OCI-M2 (cell line): ENCODE results near the gene ORC4.

Experiments
- DNase-seq: peaks from one replicate; lab custom pipeline; 2025; ENCODE audit not compliant: unreplicated experiment; lab: John Stamatoyannopoulos, UW

The ORC4 gene

DNA sequence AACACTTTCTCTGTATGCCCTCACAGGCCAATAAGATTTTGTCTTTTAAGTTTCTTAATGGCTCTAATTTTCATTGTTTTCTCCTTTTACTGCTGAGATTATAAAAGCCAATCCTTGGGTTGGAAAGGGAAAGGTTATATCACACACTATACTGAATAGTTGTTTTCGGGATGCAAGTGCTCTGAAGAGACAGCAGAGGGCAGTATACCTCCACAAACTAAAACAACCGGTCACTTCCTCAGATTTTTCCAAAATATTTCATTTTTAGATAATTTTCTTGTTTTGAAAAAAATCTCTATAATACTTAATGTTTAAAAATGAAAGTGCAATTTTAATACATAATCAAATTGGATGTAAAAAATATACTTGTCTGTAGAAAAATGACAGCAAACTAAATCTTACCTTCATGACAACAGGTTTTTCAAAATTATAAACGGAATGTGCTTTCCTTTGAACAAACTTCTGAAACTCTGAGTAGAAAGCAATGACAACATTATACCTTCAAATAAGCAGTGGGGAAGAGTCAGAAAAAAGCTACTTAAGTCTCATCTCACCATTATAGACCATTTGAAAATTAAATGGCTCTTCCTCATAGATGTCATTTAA lies 82.7 kb downstream of the ORC4 start:
- no peak for DNase-seq

DNA sequence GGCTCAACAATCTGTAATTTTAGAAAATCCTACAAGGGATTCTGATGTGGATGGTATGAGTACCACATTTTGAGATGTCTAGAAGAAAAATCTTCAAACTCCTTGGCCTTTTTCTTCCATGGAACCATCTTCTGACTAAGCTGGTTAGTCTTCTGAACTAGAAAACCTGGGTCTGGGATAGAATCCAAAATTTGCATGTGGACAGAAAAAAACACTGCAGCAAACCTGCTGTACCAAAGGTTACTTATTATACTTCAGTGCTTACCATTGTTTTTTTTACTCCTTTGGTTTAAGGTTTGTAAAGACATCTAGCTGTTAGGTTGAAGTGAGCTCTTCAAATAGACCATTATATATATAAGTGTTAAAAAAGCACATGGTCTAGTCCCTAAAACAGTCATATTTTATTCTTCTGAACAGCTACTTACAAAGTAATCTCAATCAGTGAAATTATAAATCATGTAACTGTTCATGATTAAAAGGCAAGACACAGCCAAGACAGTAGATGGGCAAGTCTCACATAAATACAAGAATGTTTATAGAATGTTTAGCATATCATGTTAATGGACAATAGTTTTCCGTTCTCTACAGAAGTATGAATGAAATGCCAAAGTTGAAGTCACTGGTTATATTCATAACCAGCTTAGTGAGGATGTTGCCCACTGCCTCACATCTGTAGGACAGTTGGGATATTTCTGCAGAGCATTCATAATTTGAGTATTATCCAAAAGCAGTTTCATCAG lies 85.5 kb downstream of the ORC4 start:
- no peak for DNase-seq

DNA sequence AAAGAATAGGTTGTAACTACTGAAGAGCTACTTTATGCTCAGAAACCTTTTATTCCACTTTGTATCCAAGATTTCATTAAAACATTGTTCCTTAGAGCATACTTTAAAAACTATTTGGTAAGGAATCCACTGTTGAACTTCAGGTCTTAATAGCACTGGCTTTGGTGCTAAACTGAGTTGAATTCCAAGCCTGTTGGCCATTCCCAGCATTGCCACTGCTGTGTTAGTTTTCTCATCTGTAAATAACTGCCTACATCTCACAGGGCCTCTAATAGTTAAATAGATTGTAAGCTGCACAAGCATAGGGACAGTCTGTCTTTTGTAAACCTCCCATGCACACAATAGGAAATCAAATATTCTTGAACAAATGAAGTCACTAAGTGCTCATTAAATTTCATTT lies 86.6 kb downstream of the ORC4 start:
- DNase-seq, result no peak

DNA sequence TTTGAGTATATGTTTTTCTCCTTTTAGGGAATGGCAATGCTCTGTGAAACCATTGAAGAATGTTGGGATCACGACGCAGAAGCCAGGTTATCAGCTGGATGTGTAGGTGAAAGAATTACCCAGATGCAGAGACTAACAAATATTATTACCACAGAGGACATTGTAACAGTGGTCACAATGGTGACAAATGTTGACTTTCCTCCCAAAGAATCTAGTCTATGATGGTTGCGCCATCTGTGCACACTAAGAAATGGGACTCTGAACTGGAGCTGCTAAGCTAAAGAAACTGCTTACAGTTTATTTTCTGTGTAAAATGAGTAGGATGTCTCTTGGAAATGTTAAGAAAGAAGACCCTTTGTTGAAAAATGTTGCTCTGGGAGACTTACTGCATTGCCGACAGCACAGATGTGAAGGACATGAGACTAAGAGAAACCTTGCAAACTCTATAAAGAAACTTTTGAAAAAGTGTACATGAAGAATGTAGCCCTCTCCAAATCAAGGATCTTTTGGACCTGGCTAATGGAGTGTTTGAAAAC lies 93.4 kb downstream of the ORC4 start:
- DNase-seq, result no peak

DNA sequence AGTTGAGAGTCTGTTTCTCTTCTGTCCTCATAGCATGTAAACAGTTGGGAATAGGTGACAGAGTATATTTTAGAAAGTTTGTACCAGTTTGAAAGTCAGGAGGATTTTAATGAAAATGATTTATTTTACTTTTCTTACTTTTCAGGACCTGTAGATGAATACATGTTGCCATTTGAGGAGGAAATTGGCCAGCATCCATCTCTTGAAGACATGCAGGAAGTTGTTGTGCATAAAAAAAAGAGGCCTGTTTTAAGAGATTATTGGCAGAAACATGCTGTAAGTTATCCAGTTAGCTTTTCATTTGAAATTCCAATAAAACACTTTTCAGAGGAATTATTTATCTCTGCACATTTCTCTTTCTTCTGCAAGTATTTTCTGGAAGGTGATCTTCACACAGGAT lies 94.7 kb downstream of the ORC4 start:
- DNase-seq, result no peak

DNA sequence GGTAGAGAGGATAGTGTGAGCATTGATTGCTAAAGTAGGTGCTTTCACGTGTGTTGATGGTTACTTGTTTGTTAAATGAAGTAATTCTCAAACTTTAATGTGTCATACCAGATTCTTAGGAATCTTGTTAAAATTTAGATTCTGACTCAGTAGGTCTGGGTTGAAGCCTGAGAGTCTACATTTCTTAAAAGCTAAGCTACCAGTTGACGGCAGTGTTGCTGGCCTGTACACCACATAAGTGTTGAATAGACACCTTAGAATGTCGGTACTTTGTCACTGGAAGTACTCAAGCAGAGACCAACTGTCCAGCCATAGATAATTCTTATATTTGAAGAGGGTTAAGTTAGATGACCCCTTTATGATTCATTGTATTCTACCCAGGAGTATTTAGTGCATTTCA lies 95.9 kb downstream of the ORC4 start:
- DNase-seq, result no peak

DNA sequence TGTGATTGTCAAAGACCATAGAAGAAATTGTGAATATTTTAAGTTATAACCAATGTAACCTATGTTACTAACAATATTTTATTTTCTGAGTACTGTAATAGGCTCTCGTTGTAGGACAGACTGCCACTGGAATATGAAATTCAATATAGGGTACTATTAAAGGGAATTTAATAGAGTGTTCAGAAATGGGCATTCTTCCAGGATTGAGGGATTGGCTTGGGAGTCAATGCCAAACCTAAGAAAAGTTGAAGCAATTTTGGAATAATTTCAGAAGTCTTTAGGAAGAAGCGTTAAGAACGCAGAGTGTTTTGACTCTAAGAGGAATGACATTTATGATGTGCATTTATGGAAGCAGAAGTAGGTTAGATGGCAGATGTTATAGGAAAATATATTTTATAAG lies 96.7 kb downstream of the ORC4 start:
- DNase-seq, result no peak

DNA sequence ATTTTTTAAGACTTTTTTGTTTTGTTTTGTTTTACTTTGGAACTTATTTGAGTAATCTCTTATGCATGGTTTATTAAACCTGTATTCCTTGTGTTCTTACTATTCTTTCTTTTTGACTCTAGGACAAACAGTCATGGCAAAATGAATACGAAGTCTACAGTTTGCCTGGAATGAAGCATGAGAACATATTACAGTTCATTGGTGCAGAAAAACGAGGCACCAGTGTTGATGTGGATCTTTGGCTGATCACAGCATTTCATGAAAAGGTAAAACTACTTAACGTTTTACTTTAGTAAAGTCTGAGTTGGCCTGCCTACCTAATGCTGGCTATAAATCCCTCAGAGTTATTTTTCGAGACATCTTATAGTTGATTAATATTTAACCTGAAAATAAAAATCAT lies 103.4 kb downstream of the ORC4 start:
- no peak for DNase-seq

DNA sequence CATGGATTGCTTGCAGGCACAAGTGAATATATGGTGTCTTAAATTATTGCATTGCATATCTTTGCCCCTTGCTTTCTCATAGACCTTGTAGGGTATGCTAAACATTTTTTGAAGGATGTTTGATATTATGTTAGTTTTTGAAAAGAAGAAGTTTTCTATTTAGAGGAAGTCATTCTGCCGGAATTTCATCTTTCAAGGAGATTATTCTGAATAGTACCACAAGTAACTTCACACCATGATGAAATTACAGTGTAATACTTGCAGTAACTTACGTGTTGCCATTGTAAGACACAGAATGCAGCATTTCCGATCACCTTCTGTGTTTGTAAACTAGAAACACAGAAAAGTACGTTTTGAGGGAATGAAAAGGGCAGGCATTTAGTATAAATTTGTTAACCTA lies 103.8 kb downstream of the ORC4 start:
- no peak for DNase-seq

DNA sequence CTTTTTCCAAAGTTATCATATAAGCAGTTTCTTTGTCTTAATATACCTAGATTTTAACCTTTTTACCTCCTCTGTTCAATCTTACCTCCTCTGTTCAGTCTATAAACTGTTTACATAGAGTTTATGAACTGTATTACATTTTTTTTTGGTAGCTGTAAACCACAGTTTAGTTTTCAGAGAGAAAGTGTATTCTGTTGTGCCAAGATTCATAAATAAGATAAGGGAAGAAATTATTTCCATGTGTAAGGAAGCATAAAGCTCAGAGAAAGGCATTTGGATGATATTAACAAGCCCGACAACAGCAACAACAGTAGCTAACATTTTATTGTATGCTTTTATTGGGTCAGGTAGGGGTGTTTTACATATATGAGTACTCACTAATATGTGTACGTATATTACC lies 104.5 kb downstream of the ORC4 start:
- DNase-seq, result no peak

DNA sequence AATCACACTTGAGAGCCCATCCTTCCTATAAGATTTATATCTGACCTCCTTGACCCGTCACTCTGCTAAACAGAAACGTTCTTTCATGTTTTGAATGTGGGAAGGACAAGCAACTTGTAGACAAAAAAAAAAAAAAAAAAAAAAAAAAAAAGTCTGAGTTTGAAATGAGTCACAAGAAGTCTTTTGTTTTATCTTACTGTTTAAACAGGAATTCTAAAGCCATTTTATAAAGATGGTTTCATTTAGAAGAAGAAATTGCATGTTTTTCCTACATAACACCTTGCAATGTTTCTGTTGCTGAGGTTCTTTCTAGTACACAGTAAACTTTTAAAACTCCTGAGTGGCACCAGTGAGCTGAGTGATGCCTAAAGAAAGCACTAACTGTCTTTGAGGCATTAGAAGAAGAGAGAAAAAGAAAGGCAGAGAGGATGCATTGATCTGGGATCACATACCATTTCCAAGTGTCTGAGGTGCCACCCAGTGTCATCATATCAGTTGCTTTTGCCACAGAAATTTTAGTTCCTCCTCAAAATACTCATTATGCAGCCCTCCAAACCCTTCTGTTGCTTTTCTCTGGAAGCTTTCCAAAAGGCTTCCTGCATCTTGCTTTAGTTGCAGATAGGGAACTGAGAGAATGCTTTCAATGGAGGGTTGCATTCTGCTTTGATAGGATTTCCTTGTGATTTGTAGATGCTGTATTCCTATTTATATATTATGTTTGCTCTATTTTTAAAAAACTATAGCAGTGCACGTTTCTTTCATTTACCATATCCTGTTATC lies 106.6 kb downstream of the ORC4 start:
- no peak for DNase-seq

DNA sequence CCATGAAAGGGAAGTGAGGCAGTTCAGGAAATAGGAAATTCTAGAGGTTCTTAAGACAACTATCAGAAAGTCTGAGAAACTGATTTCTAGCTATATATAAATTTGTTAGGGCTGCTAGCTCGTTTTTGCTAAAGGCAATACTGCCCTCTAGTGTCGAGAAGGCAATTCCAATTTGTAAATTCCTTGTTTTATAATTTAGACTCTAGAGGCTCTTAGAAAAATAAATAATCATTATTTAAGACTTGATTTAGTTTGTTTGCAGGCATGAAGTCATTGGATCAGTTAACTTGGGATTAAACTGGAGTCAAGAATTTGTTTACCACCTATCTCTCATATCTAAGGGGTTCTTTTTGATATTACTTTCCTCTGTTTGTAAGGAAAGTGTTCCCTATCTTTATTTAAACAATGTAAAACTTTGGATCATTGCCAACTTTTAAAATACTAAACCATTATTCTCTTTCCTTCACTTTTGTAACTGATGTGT lies 109.5 kb downstream of the ORC4 start:
- DNase-seq, result no peak

DNA sequence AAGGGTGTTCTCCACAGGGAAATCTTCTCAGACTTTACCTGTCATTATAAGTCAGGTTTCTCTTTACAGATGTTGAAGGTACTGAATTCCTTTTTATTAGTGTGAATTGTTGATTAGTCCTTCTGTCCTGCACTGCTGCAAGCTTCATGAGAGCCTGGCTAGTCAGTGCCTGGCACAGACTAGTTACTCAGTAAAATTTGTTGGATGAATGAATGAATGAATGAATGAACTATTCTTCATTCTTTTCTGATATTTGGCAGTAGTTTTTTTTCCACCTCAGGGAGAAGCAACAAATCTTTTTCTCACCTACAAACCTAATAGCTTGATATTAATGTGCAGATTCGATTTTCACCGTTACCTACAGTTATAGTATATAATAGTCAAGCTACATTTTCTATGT lies 111.4 kb downstream of the ORC4 start:
- no peak for DNase-seq

DNA sequence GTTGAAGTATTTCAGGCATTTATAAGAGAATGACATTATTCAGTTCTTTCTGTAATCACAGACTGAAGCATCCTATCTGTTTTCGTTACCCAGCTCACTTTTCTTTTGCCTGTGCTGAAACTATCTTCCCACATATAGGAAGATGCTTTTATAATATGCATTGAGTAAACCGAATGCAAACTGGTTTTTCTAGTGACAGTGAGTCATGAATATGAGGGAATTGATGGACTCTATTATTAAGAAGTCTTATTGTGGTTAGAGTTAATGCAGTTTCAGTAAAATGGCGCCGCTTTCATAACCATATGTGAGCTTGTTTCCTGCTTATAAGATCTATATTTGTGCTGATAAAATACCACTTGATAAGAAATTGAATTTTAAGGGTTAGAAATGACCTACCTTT lies 116.5 kb downstream of the ORC4 start:
- no peak for DNase-seq

DNA sequence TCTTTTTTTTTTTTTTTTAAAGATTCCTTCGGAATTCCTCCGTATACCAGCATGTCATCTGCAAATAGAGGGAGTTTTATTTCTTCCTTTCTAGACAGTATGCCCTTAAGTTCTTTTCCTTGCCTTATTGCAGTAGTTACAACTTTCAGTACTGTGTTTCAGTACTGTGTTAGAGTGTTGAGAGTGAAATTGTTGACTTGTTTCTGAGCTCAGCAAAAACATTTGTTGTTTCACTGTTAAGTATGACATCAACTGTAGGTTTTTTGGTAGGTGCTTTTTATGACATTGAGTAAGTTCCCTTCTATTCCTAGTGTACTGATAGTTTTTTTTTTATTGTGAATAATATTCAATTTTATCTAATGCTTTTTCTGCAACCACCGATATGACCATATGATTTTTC lies 131.9 kb downstream of the ORC4 start:
- DNase-seq, result no peak

DNA sequence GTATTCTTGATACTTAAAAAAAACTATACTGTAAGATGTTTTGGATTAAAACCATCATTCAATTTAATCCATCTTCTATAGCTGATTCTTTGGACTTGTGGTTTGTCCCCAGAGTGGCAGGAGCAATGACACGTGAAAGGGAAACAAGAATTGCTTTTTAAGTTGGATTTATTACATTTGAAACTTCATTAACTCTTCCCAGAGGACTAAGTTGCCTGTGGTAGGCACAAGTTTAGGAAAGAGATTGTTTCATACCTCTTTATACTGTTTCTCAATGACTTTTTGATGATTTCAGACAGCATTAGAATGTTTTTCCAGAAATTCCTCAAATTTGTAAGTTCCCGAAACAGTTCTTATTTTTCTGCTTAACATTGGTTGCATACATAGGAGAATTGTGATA lies 134.4 kb downstream of the ORC4 start:
- DNase-seq, result no peak

DNA sequence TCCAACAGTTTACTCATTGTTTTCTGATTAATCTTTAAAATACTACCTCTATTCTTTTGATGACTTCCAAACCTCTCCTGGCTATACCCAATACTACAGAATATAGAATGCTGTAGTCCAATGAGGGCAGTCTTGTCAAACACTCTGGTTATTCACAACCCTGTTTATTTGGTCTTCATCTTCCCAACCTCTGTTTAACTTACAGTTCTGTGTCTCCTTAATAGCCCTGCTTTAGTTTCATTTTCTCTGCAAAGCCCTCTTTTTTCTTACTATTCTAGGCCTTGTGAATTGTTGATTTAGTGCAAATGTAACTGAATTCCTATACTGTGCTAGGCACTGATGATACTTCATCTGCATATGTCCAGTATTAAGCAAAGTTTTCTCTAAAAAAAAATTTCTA lies 135.7 kb downstream of the ORC4 start:
- DNase-seq, result no peak

DNA sequence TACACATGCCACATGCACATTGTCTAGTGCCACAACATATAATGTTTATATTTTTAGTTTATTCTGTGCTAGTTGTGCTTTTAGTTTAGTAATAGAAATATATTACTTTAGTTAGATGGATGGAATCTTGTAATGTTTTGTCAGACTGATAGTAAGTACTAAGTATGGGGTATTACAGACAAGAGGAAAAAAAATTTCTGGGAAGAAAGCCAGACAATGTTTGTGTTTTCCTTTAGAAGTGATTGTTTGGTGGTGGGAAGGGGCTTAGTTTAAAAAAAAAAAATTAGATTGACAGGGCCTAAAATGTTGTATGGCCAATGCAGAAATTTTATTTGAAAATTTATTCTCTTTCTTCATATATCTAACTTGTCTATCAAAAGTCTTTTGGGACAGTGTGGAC lies 137.9 kb downstream of the ORC4 start:
- no peak for DNase-seq
